Measurements from ENCODE around the gene GINS2. TPM values are rescaled to one million over a fixed set of nuclear protein-coding genes. Genes with fewer than 3 reads are reported as not detected.

Gene GINS2
- total RNA-seq, 1 experiment from 2014 or later: 52.7 TPM

DNA sequence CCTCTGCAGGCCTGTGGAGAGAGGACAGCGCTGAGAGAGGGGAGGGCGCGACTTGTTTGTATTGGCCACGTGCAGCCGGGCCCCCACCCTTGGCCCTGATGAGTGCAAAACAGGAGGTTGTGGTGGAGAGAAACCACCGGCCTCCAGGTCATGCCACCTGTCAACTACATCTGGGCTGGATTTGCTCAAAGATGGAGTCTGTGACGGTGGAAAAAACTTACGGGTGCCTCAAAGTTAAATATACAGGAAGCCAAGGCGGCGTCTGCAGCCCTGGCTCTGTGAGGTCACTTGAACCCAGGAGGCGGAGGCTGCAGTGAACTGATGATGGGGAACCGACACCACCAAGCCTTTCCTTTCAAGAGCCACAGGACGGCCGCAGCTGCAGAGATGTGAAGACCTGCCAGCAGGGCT is 46.5 kb upstream of the GINS2 start:
- H3K27me3 ChIP-seq (ENCODE audit: insufficient read depth, low read length): no peaks in the 10 kb centered on the region
- no peak overlapping the region for H4K91ac ChIP-seq (ENCODE audit: insufficient read length, low read depth, low read length)
- H3K36me3 Mint-ChIP-seq (ENCODE audit: insufficient read depth in 1 of 3, low read depth in 3 of 3): no peaks in the 10 kb centered on the region
- H2BK12ac ChIP-seq (ENCODE audit: insufficient read length, low read depth, low read length): no peak overlapping the region
- H3K14ac ChIP-seq (ENCODE audit: insufficient read depth, low read length): no peak overlapping the region
- H3K56ac ChIP-seq (ENCODE audit: insufficient read length, low read depth, low read length): no peak overlapping the region
- no peaks in the 10 kb centered on the region for H3K9me3 ChIP-seq (ENCODE audit: control insufficient read depth, low read depth, low read length)
- H3K4me1 ChIP-seq (ENCODE audit: insufficient read depth, low read length): no peaks in the 10 kb centered on the region; the same call in 1 of the 2 replicates
- H2AFZ ChIP-seq (ENCODE audit: low read length): no peak overlapping the region
- no peak overlapping the region for H2BK120ac ChIP-seq (ENCODE audit: low read depth, low read length, poor library complexity, severe bottlenecking)
- H3K9me3 Mint-ChIP-seq: no peaks in the 10 kb centered on the region; a peak in 1 of 5 replicates
- DNase-seq: no peak
- H3K4ac ChIP-seq (ENCODE audit: low read depth, low read length): no peak overlapping the region
- no peaks in the 10 kb centered on the region for H3K23me2 ChIP-seq (ENCODE audit: insufficient read length, low read depth, low read length, poor library complexity, severe bottlenecking)
- no peaks in the 10 kb centered on the region for H3K79me2 ChIP-seq (ENCODE audit: insufficient read depth, low read length)
- no peak overlapping the region for H4K5ac ChIP-seq (ENCODE audit: insufficient read length, low read depth, low read length)
- H3K9ac ChIP-seq (ENCODE audit: extremely low read depth, insufficient read length, low read length): no peak overlapping the region
- no peaks in the 10 kb centered on the region for H4K20me1 ChIP-seq (ENCODE audit: control insufficient read depth, insufficient read depth, insufficient read length)
- no peak overlapping the region for H2AK5ac ChIP-seq (ENCODE audit: insufficient read length, low read length)
- H3K4me2 ChIP-seq (ENCODE audit: insufficient read depth, insufficient read length, low read length): no peak overlapping the region
- no peak overlapping the region for H3K4me3 Mint-ChIP-seq
- no CpG with 5 or more reads among the region's 14 CpGs for WGBS (ENCODE audit: extremely low coverage, insufficient read length, low lambda C conversion rate)
- H2BK20ac ChIP-seq (ENCODE audit: low read depth, low read length, poor library complexity, severe bottlenecking): no peak overlapping the region
- H3K18ac ChIP-seq (ENCODE audit: insufficient read length, low read depth, low read length): no peak overlapping the region
- H3K27me3 Mint-ChIP-seq (ENCODE audit: low read depth): no peaks in the 10 kb centered on the region; the same call in 1 of the 2 replicates
- H4K8ac ChIP-seq (replicated peaks; ENCODE audit: insufficient read length, low read depth, low read length): no peak overlapping the region
- no peak overlapping the region for H3K23ac ChIP-seq (ENCODE audit: insufficient read length, low read depth, low read length)
- H3K27ac Mint-ChIP-seq: no peak overlapping the region
- H3T11ph ChIP-seq (ENCODE audit: low read length): no peak overlapping the region
- no peaks in the 10 kb centered on the region for H3K79me1 ChIP-seq (ENCODE audit: insufficient read depth, low read depth, low read length, poor library complexity, severe bottlenecking)
- TF ChIP-seq, protein P1, sequence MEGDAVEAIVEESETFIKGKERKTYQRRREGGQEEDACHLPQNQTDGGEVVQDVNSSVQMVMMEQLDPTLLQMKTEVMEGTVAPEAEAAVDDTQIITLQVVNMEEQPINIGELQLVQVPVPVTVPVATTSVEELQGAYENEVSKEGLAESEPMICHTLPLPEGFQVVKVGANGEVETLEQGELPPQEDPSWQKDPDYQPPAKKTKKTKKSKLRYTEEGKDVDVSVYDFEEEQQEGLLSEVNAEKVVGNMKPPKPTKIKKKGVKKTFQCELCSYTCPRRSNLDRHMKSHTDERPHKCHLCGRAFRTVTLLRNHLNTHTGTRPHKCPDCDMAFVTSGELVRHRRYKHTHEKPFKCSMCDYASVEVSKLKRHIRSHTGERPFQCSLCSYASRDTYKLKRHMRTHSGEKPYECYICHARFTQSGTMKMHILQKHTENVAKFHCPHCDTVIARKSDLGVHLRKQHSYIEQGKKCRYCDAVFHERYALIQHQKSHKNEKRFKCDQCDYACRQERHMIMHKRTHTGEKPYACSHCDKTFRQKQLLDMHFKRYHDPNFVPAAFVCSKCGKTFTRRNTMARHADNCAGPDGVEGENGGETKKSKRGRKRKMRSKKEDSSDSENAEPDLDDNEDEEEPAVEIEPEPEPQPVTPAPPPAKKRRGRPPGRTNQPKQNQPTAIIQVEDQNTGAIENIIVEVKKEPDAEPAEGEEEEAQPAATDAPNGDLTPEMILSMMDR (conservative IDR thresholded peaks at IDR 0.05): no peak
- H3K4me1 Mint-ChIP-seq: peaks cover 14 to 22% of the 10 kb centered on the region in 2 experiments
- no peak overlapping the region for H2BK15ac ChIP-seq (ENCODE audit: low read depth, low read length)
- H3K27ac ChIP-seq (ENCODE audit: insufficient read length, low read depth, low read length): no peak overlapping the region
- H2BK5ac ChIP-seq (ENCODE audit: insufficient read length, low read length): no peak overlapping the region
